ENCODE results near the gene OR10A4.
"Not testable (repeated sequence)": the region's sequence is repeated elsewhere in the genome, so short reads cannot be mapped to it uniquely, and the experiment has no call there.

Gene OR10A4

GRCh38 chr11:6892400-6892799, 16.0 kb downstream of the OR10A4 start, which contains the start of gene OR2D2:
OR2D2 (minus strand) TSS chr11:6892500; CDS start chr11:6892500, 0 bp downstream.
- H3K4me3 ChIP-seq (ENCODE audit: low read length): no peak within 1 kb of the TSS
- no peak for DNase-seq (ENCODE audit: low read depth, low spot score)

GRCh38 chr11:6894097-6894496, 17.7 kb downstream of the OR10A4 start:
- DNase-seq (ENCODE audit: low read depth, low spot score): no peak
- H3K4me3 ChIP-seq (ENCODE audit: low read length): no peak overlapping the region

GRCh38 chr11:6895010-6895409, 18.6 kb downstream of the OR10A4 start:
- DNase-seq (ENCODE audit: low read depth, low spot score): no peak
- no peak overlapping the region for H3K4me3 ChIP-seq (ENCODE audit: low read length)

- no peak overlapping the region for H3K4me3 ChIP-seq (ENCODE audit: low read length)
- DNase-seq (ENCODE audit: low read depth, low spot score): no peak
Observed at GRCh38 chr11:6898911-6899310, 22.5 kb downstream of the OR10A4 start.

GRCh38 chr11:6900327-6900999, 24.0 kb downstream of the OR10A4 start:
- no peak for DNase-seq (ENCODE audit: low read depth, low spot score)
- no peak overlapping the region for H3K4me3 ChIP-seq (ENCODE audit: low read length)

GRCh38 chr11:6904804-6905203, 28.4 kb downstream of the OR10A4 start:
- not testable (repeated sequence) for H3K4me3 ChIP-seq (ENCODE audit: low read length); DNase-seq (ENCODE audit: low read depth, low spot score)

GRCh38 chr11:6911378-6911777, 35.0 kb downstream of the OR10A4 start:
- no peak overlapping the region for H3K4me3 ChIP-seq (ENCODE audit: low read length)
- DNase-seq (ENCODE audit: low read depth, low spot score): no peak

- DNase-seq (ENCODE audit: low read depth, low spot score): no peak
- no peak overlapping the region for H3K4me3 ChIP-seq (ENCODE audit: low read length)
Observed at GRCh38 chr11:6911948-6912347, 35.5 kb downstream of the OR10A4 start.

GRCh38 chr11:6919698-6920097, 43.3 kb downstream of the OR10A4 start:
- H3K4me3 ChIP-seq (ENCODE audit: low read length): no peak overlapping the region
- DNase-seq (ENCODE audit: low read depth, low spot score): no peak

GRCh38 chr11:6920702-6921101, 44.3 kb downstream of the OR10A4 start, which contains the start of gene OR2D3:
OR2D3 (plus strand) TSS chr11:6921002; CDS start chr11:6921002, 0 bp downstream.
- no peak within 1 kb of the TSS for H3K4me3 ChIP-seq (ENCODE audit: low read length)
- DNase-seq (ENCODE audit: low read depth, low spot score): no peak

- no peak for DNase-seq (ENCODE audit: low read depth, low spot score)
Observed at GRCh38 chr11:6925007-6925577, 48.7 kb downstream of the OR10A4 start.

GRCh38 chr11:6925636-6926207, 49.3 kb downstream of the OR10A4 start:
- no peak for DNase-seq (ENCODE audit: low read depth, low spot score)
- H3K4me3 ChIP-seq (ENCODE audit: low read length): no peak overlapping the region

More at GRCh38 chr11:6925007-6925577, 48.7 kb downstream of the OR10A4 start:
- H3K4me3 ChIP-seq (ENCODE audit: low read length): no peak overlapping the region

GRCh38 chr11:6926208-6927029, 50.0 kb downstream of the OR10A4 start, which contains the start of gene ZNF215:
ZNF215 (plus strand) TSS chr11:6926426; CDS start chr11:6932273, 5,847 bp downstream.
- H3K4me3 ChIP-seq (ENCODE audit: low read length): no peak within 1 kb of the TSS
- DNase-seq (ENCODE audit: low read depth, low spot score): no peak

GRCh38 chr11:6927030-6927617, 50.7 kb downstream of the OR10A4 start:
- no peak overlapping the region for H3K4me3 ChIP-seq (ENCODE audit: low read length)

More at GRCh38 chr11:6927030-6927617, 50.7 kb downstream of the OR10A4 start:
- no peak for DNase-seq (ENCODE audit: low read depth, low spot score)

All from Jurkat, Clone E6-1 (cell line).